ENCODE data around the gene SYT5. TPM values are rescaled to one million over a fixed set of nuclear protein-coding genes. Genes with fewer than 3 reads are reported as not detected.
A peak's percentile ranks its signal among the peaks of the same experiment; 100 is the strongest.

SYT5 gene
- total RNA-seq, 1 experiment from 2014 or later: not detected

DNA sequence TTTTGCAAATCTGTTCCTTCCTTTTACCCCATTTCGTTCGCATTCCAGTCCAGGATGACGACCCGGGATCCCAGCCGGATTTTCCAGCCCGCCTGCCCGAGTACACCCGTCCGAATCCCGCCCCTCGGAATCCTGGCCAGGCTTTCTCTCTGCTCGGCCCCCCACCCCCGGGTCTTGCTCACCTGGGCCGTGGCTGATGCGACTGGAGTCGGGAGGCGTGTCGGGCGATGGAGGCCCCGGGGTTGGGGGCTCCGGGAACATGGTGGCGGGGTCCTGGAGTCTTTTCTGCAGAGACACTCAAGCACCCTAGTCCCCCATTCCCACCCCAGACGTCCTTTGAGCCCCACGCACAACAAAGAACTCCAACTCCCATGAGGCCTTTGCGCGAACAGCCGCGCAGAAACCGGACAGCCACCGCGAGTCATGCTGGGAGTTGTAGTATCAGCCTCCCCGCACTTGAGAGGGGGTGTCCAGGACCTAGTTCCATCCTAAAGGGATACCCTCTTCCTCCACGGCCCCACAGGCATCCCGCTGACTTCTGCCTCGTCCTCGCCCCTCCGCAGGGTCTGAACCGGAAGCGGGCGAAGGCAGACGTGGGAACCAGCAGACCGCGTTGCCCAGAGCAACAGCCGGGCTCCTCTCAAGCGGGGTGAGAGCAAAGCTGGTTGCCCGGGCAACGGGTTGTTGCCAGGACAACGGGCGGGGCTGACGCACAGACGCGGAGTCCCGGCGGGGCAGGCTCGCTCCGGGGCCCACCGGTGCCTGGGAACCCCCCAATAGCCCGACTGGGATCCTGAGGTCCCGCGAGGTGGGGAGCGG lies 1.1 kb downstream of the SYT5 start:
- Histone ChIP-seq H3K9ac (ENCODE audit: low read length) (0 out of 2 replicates have a peak overlapping the region, but pooled peaks have one; percentile 30), H3K9me3 (ENCODE audit: low read length) (no peaks in the 10 kb centered on the region), H3K36me3 (ENCODE audit: insufficient read depth, low read length) (no peaks in the 10 kb centered on the region), H2AFZ (ENCODE audit: low read length) (peak overlapping the region; percentile 57; the same call in 1 of the 2 replicates), H3K27me3 (ENCODE audit: low read length) (no peaks in the 10 kb centered on the region), H3K4me3 (ENCODE audit: low read length) (peak overlapping the region; percentile 64), H4K20me1 (ENCODE audit: insufficient read depth, low read depth, low read length) (peaks cover 7% of the 10 kb centered on the region), H3K4me2 (ENCODE audit: low read depth, low read length, poor library complexity, severe bottlenecking) (peak overlapping the region; percentile 75), H3K27ac (ENCODE audit: low read length) (no peak overlapping the region), H3K4me1 (ENCODE audit: low read length) (peaks cover 16% of the 10 kb centered on the region), H3K9me2 (replicated peaks; ENCODE audit: insufficient read depth, low read length) (no peaks in the 10 kb centered on the region), H3K79me2 (ENCODE audit: low read length) (no peaks in the 10 kb centered on the region)
- DNase-seq: peak; percentile 99

DNA sequence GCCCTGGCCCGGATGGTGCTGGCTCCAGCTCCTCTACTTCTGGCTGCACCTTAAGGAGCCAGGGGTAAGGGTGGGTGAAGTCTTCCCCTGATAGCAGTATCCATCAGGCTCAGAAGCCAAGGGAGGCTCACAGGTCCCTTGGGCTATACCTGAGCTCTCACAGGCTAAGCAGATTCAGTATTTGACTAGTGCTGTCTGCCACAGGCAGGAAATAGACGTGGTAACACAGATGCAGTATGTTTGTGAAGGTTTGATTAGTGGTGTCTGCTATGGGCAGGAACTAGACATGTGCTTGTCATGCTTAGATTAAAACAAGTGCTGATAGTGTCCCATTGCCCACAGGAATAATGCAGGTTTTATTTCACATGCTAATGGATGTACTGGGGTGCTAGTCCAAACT lies 4.0 kb downstream of the SYT5 start:
- H3K27me3 ChIP-seq (ENCODE audit: low read length): no peaks in the 10 kb centered on the region
- H3K79me2 ChIP-seq (ENCODE audit: low read length): no peaks in the 10 kb centered on the region
- peaks cover 16% of the 10 kb centered on the region for H3K4me1 ChIP-seq (ENCODE audit: low read length)
- H2AFZ ChIP-seq (ENCODE audit: low read length): peak overlapping the region; percentile 14; the same call in 1 of the 2 replicates
- no peaks in the 10 kb centered on the region for H3K9me3 ChIP-seq (ENCODE audit: low read length)
- H3K4me3 ChIP-seq (ENCODE audit: low read length): no peak overlapping the region
- H3K4me2 ChIP-seq (ENCODE audit: low read depth, low read length, poor library complexity, severe bottlenecking): no peak overlapping the region
- peak; percentile 67 for DNase-seq
- H3K36me3 ChIP-seq (ENCODE audit: insufficient read depth, low read length): no peaks in the 10 kb centered on the region
- H4K20me1 ChIP-seq (ENCODE audit: insufficient read depth, low read depth, low read length): peaks cover 7% of the 10 kb centered on the region
- no peak overlapping the region for H3K27ac ChIP-seq (ENCODE audit: low read length)
- H3K9me2 ChIP-seq (replicated peaks; ENCODE audit: insufficient read depth, low read length): no peaks in the 10 kb centered on the region
- no peak overlapping the region for H3K9ac ChIP-seq (ENCODE audit: low read length)

DNA sequence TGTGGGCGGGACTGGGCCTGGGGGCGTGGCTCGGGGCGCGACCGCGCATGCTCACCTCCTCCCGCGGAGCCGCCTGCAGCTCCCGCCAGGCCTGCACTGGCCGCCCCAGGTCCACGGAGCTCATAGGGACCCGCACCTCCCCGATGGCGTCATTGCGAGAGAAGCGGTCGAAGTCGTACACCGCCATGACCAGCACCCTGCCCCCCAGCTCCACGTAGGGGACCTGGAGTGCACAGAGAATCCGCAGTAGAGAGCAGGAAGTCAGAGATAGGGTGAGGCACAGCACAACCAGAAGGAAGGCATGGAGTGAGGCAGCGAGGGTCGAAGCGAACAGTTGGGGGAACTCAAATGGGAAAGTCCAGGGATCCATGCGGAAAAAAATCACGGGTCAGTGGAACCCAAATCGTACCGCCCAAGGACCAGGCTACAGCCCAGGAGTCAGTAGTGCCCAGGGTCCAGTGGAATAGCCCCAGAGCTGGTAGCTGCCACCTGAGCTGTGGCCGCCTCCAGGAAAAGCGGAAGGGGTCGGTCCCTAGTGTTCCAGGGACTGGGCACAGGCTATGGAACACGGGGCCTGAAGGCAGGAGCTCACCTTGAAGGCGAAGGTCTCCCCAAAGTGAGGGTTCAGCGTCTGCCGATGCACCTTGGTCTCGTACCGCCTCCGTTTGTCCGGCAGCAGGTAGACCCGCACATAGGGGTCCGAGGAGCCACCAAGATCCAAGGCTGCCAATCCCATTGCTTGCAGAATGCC lies 4.8 kb downstream of the SYT5 start:
- Histone ChIP-seq H3K4me3 (ENCODE audit: low read length) (no peak overlapping the region), H3K9me3 (ENCODE audit: low read length) (no peaks in the 10 kb centered on the region), H3K27ac (ENCODE audit: low read length) (no peak overlapping the region), H3K9ac (ENCODE audit: low read length) (no peak overlapping the region), H3K4me2 (ENCODE audit: low read depth, low read length, poor library complexity, severe bottlenecking) (no peak overlapping the region), H3K9me2 (replicated peaks; ENCODE audit: insufficient read depth, low read length) (no peaks in the 10 kb centered on the region), H3K79me2 (ENCODE audit: low read length) (no peaks in the 10 kb centered on the region), H2AFZ (ENCODE audit: low read length) (no peak overlapping the region), H3K36me3 (ENCODE audit: insufficient read depth, low read length) (no peaks in the 10 kb centered on the region), H4K20me1 (ENCODE audit: insufficient read depth, low read depth, low read length) (peaks cover 7% of the 10 kb centered on the region), H3K27me3 (ENCODE audit: low read length) (no peaks in the 10 kb centered on the region), H3K4me1 (ENCODE audit: low read length) (peaks cover 16% of the 10 kb centered on the region)
- DNase-seq: no peak

DNA sequence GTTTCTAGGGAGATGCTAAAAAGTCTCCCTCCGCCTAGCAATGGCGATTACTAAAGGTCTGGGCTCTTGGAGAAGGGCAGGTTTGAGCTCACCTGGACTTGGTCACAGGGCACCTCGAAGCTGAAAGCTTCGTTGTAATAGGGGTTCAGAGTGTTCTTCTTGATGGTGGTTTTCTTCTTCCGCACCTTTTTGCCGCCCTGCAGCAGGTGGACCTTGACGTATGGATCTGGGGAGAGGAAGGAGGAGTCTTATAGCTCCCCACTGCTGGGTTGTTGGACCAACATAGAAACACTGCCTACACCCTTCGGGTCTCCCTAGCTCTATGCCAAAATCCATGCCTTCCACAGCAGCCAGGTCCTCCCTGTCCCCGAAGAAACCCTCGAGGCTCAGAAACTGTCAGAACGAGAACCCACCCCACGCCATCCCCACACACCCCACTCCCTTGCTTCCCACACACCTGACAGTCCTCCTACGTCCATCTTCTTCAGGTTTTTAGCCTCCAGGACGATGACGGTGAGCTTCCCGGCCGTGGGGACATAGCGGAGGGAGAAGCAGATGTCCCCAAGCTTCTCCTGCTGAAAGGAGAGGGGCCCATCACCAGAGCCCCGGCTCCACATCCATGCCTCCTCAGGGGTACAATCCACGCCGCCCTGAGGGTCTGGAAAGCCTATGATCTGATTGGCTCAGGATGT lies 5.5 kb downstream of the SYT5 start:
- Histone ChIP-seq H3K9ac (ENCODE audit: low read length) (no peak overlapping the region), H3K9me2 (replicated peaks; ENCODE audit: insufficient read depth, low read length) (no peaks in the 10 kb centered on the region), H4K20me1 (ENCODE audit: insufficient read depth, low read depth, low read length) (peaks cover 3% of the 10 kb centered on the region), H3K9me3 (ENCODE audit: low read length) (no peaks in the 10 kb centered on the region), H2AFZ (ENCODE audit: low read length) (no peak overlapping the region), H3K27ac (ENCODE audit: low read length) (no peak overlapping the region), H3K4me1 (ENCODE audit: low read length) (peaks cover 12% of the 10 kb centered on the region), H3K36me3 (ENCODE audit: insufficient read depth, low read length) (no peaks in the 10 kb centered on the region), H3K4me2 (ENCODE audit: low read depth, low read length, poor library complexity, severe bottlenecking) (no peak overlapping the region), H3K79me2 (ENCODE audit: low read length) (no peaks in the 10 kb centered on the region), H3K27me3 (ENCODE audit: low read length) (no peaks in the 10 kb centered on the region), H3K4me3 (ENCODE audit: low read length) (no peak overlapping the region)
- no peak for DNase-seq

DNA sequence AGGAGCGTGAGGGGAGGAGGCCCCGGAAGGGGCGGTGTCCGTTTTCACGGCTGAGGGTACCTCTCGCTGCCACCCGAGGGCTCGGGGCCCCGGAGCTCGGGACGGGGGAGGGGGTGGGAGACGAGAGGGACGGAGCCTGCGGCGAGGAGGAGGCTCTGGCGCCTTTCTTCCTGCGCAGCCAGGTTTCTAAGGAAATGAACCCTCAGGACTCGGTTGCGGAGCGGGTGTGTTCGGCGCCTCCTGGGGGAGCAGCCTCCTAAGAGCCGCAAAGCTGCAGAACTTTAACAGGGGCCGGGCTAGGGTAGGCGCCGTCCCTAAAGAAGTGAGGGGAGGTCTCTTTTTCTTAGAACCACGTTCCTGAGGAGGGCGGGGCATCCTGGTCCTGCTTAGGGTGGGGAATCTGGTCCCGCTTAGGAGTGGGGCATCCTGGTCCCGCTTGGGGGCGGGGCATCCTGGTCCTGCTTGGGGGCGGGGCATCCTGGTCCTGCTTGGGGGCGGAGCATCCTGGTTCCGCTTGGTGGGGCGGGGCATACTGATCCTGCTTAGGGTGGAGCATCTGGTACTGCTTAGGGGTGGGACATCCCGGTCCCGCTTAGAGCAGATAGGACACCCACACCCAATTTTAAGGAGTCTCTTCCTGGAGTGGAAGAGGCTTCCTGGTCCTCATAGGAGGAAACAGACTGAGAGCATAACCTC lies 6.2 kb downstream of the SYT5 start:
- H3K4me2 ChIP-seq (ENCODE audit: low read depth, low read length, poor library complexity, severe bottlenecking): no peak overlapping the region
- no peaks in the 10 kb centered on the region for H3K27me3 ChIP-seq (ENCODE audit: low read length)
- peak; percentile 42 for DNase-seq
- no peak overlapping the region for H3K27ac ChIP-seq (ENCODE audit: low read length)
- no peaks in the 10 kb centered on the region for H3K79me2 ChIP-seq (ENCODE audit: low read length)
- H3K4me1 ChIP-seq (ENCODE audit: low read length): peaks cover 5% of the 10 kb centered on the region
- H3K9me3 ChIP-seq (ENCODE audit: low read length): no peaks in the 10 kb centered on the region
- no peak overlapping the region for H3K9ac ChIP-seq (ENCODE audit: low read length)
- no peaks in the 10 kb centered on the region for H4K20me1 ChIP-seq (ENCODE audit: insufficient read depth, low read depth, low read length)
- H2AFZ ChIP-seq (ENCODE audit: low read length): no peak overlapping the region
- no peaks in the 10 kb centered on the region for H3K9me2 ChIP-seq (replicated peaks; ENCODE audit: insufficient read depth, low read length)
- H3K4me3 ChIP-seq (ENCODE audit: low read length): no peak overlapping the region
- H3K36me3 ChIP-seq (ENCODE audit: insufficient read depth, low read length): no peaks in the 10 kb centered on the region

DNA sequence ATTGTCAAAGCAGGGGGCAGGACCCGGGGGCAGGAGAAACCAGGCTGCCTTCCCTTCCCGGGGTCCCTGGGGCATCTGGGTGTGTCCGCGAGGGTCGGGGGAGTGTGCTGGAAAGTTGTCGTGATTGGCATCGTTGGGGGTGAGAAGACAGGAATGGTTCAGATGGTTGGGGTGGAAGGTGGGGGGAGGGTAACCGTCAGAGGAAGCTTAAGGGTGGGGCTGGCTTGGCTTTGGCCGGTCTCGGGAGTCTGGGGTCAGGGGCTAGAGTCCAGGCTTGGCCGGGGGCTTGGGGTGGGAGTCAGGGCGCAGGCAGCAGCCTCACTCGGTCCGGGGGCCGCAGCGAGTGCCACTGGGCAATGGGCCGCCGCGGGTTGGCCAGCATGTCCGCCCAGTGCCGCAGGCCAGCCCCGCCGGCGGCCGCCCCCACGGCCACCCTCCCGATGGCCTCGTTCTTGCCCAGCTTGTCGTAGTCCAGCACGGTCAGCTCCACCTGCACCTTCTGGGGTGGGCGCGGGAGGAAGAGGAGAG lies 6.8 kb downstream of the SYT5 start:
- H4K20me1 ChIP-seq (ENCODE audit: insufficient read depth, low read depth, low read length): no peaks in the 10 kb centered on the region
- H3K9ac ChIP-seq (ENCODE audit: low read length): no peak overlapping the region
- no peaks in the 10 kb centered on the region for H3K36me3 ChIP-seq (ENCODE audit: insufficient read depth, low read length)
- no peak overlapping the region for H3K27ac ChIP-seq (ENCODE audit: low read length)
- no peak overlapping the region for H3K4me3 ChIP-seq (ENCODE audit: low read length)
- no peak for DNase-seq
- no peaks in the 10 kb centered on the region for H3K27me3 ChIP-seq (ENCODE audit: low read length)
- H2AFZ ChIP-seq (ENCODE audit: low read length): no peak overlapping the region
- no peak overlapping the region for H3K4me2 ChIP-seq (ENCODE audit: low read depth, low read length, poor library complexity, severe bottlenecking)
- H3K9me2 ChIP-seq (replicated peaks; ENCODE audit: insufficient read depth, low read length): no peaks in the 10 kb centered on the region
- H3K4me1 ChIP-seq (ENCODE audit: low read length): no peaks in the 10 kb centered on the region
- no peaks in the 10 kb centered on the region for H3K9me3 ChIP-seq (ENCODE audit: low read length)
- H3K79me2 ChIP-seq (ENCODE audit: low read length): no peaks in the 10 kb centered on the region

DNA sequence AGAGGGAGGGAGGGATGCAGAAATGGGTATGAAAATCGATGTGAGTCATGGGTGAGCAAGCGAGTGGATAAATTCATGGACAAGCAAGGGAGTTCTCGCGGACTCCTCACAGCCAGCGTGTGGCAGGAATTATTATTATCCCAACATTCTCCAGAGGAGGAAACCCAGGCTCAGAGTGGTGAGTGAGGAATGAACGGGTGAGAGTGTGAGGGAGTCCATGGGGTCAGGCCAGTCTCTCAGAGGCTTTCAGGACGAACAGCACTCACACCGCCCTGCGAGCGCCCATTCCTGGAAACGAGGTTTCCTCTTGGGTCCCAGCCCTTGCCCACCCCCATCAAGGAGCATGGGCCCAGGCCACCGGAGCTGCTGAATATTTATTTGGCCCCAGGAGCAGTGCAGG lies 7.3 kb downstream of the SYT5 start:
- H3K9me2 ChIP-seq (replicated peaks; ENCODE audit: insufficient read depth, low read length): no peaks in the 10 kb centered on the region
- no peaks in the 10 kb centered on the region for H3K36me3 ChIP-seq (ENCODE audit: insufficient read depth, low read length)
- no peak overlapping the region for H3K27ac ChIP-seq (ENCODE audit: low read length)
- H3K9ac ChIP-seq (ENCODE audit: low read length): no peak overlapping the region
- no peaks in the 10 kb centered on the region for H4K20me1 ChIP-seq (ENCODE audit: insufficient read depth, low read depth, low read length)
- no peaks in the 10 kb centered on the region for H3K9me3 ChIP-seq (ENCODE audit: low read length)
- H3K4me2 ChIP-seq (ENCODE audit: low read depth, low read length, poor library complexity, severe bottlenecking): no peak overlapping the region
- H3K4me1 ChIP-seq (ENCODE audit: low read length): no peaks in the 10 kb centered on the region
- DNase-seq: peak; percentile 38
- no peaks in the 10 kb centered on the region for H3K27me3 ChIP-seq (ENCODE audit: low read length)
- H3K79me2 ChIP-seq (ENCODE audit: low read length): no peaks in the 10 kb centered on the region
- H2AFZ ChIP-seq (ENCODE audit: low read length): no peak overlapping the region
- H3K4me3 ChIP-seq (ENCODE audit: low read length): no peak overlapping the region

Measured in Karpas-422 (cell line).